GDM1 (cell line): ENCODE measurements around the gene RNGTT.
"Not testable (repeated sequence)": the region's sequence is repeated elsewhere in the genome, so short reads cannot be mapped to it uniquely, and the experiment has no call there.

Experiments
- DNase-seq: peaks from one replicate; lab custom pipeline; 2025; lab: John Stamatoyannopoulos, UW

RNGTT gene

DNA sequence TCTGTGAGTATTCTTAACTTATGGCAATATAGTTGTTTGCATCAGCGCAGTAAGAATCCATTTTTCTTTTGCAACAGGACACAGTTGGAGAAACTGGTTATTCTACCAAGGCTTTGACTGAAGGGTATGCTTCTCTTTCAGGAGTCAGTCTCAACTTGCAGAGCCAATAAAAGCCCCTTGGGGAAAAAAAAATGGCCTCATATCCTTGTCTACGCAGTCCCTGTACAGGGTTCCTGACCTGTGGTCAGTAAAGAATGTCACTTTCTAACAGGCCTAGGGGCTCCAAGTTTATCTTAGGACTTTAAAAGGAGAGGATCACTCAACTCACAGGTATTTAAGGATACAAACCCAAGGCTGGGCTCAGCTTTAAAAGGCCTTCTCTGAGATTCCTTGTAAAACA is 6.9 kb upstream of the RNGTT start:
- no peak for DNase-seq

- not testable (repeated sequence) for DNase-seq
These were observed 5.8 kb upstream of the RNGTT start for GRCh38 chr6:88969255-88969654.

- DNase-seq, result no peak
These were observed 4.5 kb upstream of the RNGTT start for GRCh38 chr6:88967891-88968290.

GRCh38 chr6:88965691-88966090 is 2.3 kb upstream of the RNGTT start:
- DNase-seq, result no peak

DNA sequence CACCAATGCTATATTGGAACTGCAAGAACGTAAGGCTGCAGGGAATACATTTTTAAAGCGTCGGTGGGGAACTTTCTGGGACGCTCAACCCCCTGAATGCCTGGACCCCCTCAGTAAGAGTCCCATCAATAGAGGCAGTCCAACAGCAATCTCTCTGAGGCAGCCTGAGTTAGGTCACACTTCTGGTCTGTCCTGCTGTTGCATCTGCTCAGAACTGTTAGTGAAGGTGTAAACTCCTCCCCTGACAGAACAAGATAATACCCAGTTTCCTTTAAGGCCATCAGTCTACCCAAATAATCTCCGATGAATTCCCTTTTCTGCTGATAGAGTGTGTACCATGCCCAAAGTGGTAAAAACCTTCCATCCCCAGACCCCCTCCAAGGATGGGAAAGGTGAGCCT is 1.1 kb upstream of the RNGTT start:
- DNase-seq, result no peak

- no peak for DNase-seq
These were observed 4.6 kb downstream of the RNGTT start for GRCh38 chr6:88958842-88959241.

- DNase-seq, result no peak
These were observed 9.7 kb downstream of the RNGTT start for GRCh38 chr6:88953550-88954386.

DNA sequence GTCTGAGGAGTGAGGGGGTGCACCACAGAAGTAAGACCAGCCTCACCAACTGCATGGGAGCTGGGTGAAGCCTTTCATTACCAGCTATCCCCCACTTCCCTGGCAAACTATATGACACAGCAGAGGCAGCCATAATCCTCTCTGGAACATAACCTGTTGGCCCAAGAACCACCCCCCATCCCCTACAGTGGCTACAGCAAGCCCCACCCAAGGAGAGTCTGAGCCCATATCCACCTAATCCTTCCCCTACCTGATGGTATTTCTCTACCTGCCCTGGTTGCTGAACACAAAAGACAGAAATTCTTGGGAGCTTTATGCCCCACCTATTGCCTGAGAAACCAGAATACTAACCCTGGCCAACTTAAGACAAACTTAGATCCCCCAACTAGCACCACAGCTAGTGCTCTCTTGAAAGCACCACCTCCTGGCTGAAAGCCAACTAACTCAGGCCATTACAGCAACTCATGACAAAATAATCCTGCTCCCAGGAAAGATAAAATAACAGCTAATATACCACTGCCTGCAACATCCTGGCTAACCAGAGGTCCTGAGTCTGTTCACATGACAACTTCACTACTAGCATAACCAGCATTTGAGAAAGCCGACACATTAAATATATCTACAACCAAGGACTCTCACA is 11.2 kb downstream of the RNGTT start:
- no peak for DNase-seq

GRCh38 chr6:88945415-88946008 is 17.9 kb downstream of the RNGTT start:
- no peak for DNase-seq

- no peak for DNase-seq
These were observed 29.9 kb downstream of the RNGTT start for GRCh38 chr6:88933521-88933920.

DNA sequence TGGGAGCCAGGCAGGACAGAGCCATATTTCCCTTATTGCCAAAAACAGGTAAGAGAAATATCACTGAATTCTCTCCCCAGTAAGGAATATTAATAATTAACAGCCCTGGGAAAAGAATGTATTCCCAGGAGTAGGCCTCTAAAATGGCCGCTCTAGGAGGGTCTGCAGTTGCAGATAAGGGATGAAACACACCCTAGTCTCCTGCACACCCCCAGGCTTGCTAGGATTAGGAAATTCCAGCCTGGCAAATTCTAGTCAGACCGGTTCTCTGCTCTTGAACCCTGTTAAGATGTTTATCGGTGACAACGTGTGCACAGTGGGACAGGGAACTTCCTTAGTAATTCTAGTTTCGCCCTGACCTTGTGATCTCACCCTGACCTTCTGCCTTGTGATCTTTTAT is 31.4 kb downstream of the RNGTT start:
- not testable (repeated sequence) for DNase-seq

DNA sequence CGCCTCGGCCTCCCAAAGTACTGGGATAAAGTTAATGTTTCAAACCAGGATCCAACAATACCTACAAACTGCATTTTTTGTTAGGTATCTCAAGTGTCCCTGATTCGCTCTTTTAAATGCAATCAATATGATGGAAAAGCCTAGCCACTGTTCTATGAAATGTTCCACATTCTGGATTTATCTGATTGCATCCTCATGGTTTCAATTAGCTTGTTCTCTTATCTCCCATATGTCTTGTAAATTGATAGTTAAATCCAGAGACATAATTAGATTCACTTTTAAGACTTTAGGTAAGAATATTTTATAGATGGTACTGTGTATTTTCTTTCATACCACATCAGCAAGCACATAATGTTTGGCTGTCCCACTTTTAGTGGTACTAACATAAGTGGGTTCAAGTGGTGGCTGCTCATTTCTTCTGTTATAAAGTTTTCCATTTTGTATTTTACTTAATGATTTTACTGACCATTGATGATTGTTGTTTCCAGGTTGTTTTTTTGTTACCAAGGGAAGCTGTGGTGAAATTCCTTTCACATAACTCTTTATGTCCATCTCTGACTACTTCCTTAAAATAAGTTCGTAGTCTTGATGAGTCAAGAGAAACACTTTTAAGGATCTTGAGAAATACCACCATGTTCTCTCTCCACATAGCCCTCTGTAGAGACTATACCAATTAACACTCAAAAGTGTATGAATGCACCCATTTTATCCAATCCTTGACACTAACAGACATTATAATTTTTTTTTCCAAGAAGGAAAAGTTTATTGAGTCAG is 40.5 kb downstream of the RNGTT start:
- no peak for DNase-seq

DNA sequence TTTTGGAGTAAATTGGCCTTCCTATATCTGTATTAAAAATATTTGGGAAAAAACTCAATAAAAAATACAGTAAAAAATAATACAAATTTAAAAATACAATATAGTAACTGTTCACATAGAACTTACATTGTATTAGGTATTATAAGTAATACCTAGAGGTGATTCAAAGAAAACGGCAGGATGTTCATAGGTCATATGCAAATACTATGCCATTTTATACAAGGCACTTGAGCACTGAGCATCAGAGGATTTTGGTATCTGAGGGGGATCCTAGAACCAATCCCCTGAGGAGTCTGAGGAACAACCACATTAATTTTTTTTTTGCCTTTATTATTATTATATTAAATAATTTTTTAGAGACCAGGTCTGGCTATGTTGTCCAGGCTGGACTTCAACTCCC is 41.7 kb downstream of the RNGTT start:
- DNase-seq, result no peak

DNA sequence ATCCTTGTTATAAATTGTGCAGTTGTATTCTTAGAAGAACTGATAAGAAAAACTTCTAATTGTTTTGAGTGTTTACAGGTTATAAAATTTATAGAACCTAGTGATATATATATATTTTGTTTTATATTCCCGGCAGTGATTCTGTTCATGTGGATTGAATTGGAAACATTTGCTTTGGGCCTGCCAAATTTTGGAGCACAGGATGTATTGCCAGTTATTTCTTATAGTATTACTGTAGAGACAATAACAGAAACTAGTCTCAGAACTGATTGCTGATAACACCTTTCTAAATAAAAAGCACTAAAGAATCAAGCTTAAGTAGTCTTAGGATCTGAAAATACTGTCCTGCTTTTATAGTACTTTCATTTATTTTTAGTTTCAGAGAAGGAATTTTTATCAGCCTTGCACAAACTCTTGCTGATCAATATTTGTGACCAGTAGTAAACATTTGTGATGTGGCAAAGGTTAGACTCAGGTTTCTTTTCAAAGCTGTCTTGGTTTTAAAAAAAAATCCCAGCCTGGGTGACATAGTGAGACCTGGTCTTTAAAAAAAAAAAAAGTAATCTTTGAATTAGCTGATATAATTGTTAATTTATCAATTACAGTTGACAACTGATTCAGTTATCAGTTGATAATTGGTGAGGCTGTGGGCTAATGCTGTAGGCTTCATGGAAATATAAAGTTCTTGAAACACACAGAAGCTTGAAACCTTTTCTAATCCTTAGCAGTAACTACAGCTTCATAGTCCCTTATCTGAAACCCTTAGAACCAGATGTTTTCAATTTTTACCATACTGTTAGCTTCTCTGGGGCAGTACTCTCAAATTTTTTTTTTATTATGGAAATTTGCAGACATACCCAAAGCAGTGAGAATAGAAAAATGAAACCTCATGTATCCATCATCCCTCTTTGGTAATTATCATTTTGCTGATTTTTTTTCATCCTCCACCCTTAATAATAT is 42.4 kb downstream of the RNGTT start:
- no peak for DNase-seq

DNA sequence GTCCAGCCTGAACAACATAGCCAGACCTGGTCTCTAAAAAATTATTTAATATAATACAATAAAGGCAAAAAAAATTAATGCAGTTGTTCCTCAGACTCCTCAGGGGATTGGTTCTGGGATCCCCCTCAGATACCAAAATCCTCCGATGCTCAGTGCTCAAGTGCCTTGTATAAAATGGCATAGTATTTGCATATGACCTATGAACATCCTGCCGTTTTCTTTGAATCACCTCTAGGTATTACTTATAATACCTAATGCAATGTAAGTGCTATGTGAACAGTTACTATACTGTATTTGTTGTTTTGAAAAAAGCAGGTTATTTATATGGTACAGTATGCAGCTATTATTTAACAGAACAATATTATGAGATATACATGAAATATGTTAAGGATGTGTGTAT is 43.3 kb downstream of the RNGTT start:
- no peak for DNase-seq

- DNase-seq, result no peak
These were observed 44.4 kb downstream of the RNGTT start for GRCh38 chr6:88919032-88919431.

DNA sequence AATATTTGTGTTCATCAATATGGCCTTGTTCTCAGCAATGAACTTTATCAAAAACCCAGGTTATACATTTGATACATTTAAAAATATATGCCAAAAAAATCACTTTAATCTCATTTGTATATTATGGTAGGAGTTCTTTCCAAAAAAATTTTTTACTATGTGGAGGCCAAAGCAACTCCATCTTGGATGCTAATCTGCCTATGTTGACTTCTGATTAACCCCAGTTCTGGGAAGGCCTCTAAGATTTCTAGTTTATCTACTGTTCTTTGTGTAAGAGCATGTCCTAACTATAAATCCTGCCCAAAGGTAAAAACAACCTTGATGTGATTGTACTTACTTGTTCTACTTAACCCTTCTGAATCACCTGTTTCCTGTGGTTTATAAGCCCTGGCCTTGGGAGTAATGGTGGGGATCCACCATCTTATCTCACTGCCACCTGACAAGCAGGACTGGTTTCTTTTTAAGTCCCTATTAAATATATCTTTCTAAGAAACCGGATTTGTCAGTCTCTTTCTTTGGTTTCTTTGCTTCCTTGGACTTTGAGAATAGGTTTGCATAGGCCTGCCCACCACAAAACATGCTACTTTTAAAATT is 46.7 kb downstream of the RNGTT start:
- no peak for DNase-seq

GRCh38 chr6:88914895-88915598 is 48.4 kb downstream of the RNGTT start:
- no peak for DNase-seq

GRCh38 chr6:88914180-88914579 is 49.2 kb downstream of the RNGTT start:
- DNase-seq, result no peak

GRCh38 chr6:88913471-88913870 is 49.9 kb downstream of the RNGTT start:
- no peak for DNase-seq
